Activated CD8-positive, alpha-beta T cell treated with anti-CD3 and anti-CD28 coated beads for 36 hours (primary cell): Measurements from ENCODE around the gene PDGFRA. TPM values are rescaled to one million over a fixed set of nuclear protein-coding genes. Genes with fewer than 3 reads are reported as not detected.

Experiments
- ATAC-seq: fragments of 200-7000 bp; cut with Tn5 transposase; one replicate; pipeline ENCODE4 v1.10.0; 2021; ENCODE audit warnings: mild to moderate bottlenecking, moderate library complexity
- CTCF ChIA-PET: fragments of 350-600 bp; sonication (Branson Sonifier 250); formaldehyde crosslinking; loops from one replicate; lab custom pipeline; 2021; ENCODE audit warnings: antibody characterized with exemption; lab: Charles Lee
- POLR2A ChIA-PET: fragments of 350-600 bp; sonication (Branson Sonifier 250); formaldehyde crosslinking; loops from one replicate; lab custom pipeline; 2021; ENCODE audit warnings: antibody characterized with exemption; lab: Charles Lee
- DNase-seq: peaks from one replicate; pipeline ENCODE4 v3.0.0-alpha.2; 2020
- H3K27ac Mint-ChIP-seq: one replicate; pipeline ENCODE4 v1.8.0; 2021; ENCODE audit warnings: mild to moderate bottlenecking, mixed read lengths
- H3K27me3 Mint-ChIP-seq: one replicate; pipeline ENCODE4 v1.8.0; 2021; ENCODE audit warnings: mixed read lengths
- H3K36me3 Mint-ChIP-seq: one replicate; pipeline ENCODE4 v1.8.0; 2021; ENCODE audit warnings: low read depth, mixed read lengths
- H3K4me1 Mint-ChIP-seq: one replicate; pipeline ENCODE4 v1.8.0; 2021; ENCODE audit warnings: low read depth, mixed read lengths
- H3K4me3 Mint-ChIP-seq: one replicate; pipeline ENCODE4 v1.8.0; 2021; ENCODE audit warnings: mild to moderate bottlenecking, moderate library complexity, mixed read lengths
- H3K9me3 Mint-ChIP-seq: one replicate; pipeline ENCODE4 v1.8.0; 2021; ENCODE audit warnings: mixed read lengths
- CTCF ChIP-seq: fragments of 200-600 bp; IDR thresholded peaks from one replicate; pipeline ENCODE4 v1.8.0; 2022; ENCODE audit warnings: antibody characterized with exemption, mild to moderate bottlenecking
- intact Hi-C: fragments of 100-400 bp; cut with micrococcal nuclease; formaldehyde crosslinking; loops from one replicate; pipeline ENCODE4 v1.10.0; 2022
- total RNA-seq, 2 experiments: library from RNA; stranded (reverse); gene quantifications; one replicate each; pipeline ENCODE4 v1.2.3, GENCODE V29; 2021

PDGFRA gene
- total RNA-seq, 2 experiments from 2014 or later, result not detected

DNA sequence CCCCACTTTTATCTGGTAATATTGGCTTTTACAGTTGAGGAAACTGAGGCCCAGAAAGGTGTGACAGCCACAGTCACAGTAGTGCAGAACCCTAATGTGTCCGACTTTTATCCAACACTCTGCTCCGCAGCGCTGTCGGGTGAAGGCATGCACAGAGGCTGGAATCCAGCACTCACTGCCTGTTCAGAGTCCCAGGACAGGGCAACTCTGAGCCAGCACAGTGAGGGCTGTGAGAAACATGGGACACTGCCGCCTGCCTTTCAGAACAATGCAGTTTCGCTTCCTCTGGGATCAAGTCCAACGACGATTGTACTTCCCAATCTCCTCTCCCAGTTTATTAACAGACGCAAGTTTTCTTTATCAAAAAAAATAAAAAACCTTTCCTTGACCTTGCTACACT lies 41.9 kb upstream of the PDGFRA start:
- Mint-ChIP-seq H3K27ac (no peak overlapping the region), H3K9me3 (no peaks in the 10 kb centered on the region), H3K36me3 (no peaks in the 10 kb centered on the region), H3K27me3 (peaks cover 2% of the 10 kb centered on the region), H3K4me1 (no peaks in the 10 kb centered on the region), H3K4me3 (no peak overlapping the region)
- POLR2A ChIA-PET, result no interaction called here
- ATAC-seq, result no peak
- TF ChIP-seq CTCF, result no peak
- CTCF ChIA-PET, result no interaction called here
- DNase-seq, result no peak
- intact Hi-C loops, result no loop called here

GRCh38 chr4:54189140-54189539 lies 40.0 kb upstream of the PDGFRA start:
- Mint-ChIP-seq H3K27ac (no peak overlapping the region), H3K4me1 (no peaks in the 10 kb centered on the region), H3K4me3 (no peak overlapping the region), H3K36me3 (no peaks in the 10 kb centered on the region), H3K27me3 (peaks cover 2% of the 10 kb centered on the region), H3K9me3 (no peaks in the 10 kb centered on the region)
- POLR2A ChIA-PET, result no interaction called here
- DNase-seq (no peak), ATAC-seq (no peak)
- TF ChIP-seq CTCF, result no peak
- CTCF ChIA-PET, result no interaction called here
- intact Hi-C loops, result no loop called here

- DNase-seq, result no peak
- H3K27ac Mint-ChIP-seq, result no peak overlapping the region
- H3K36me3 Mint-ChIP-seq, result no peaks in the 10 kb centered on the region
- H3K27me3 Mint-ChIP-seq, result no peaks in the 10 kb centered on the region
- ATAC-seq, result no peak
- ChIA-PET POLR2A (no interaction called here), CTCF (no interaction called here)
- no peaks in the 10 kb centered on the region for H3K4me1 Mint-ChIP-seq
- no peak overlapping the region for H3K4me3 Mint-ChIP-seq
- no peak for TF ChIP-seq CTCF
- intact Hi-C loops, result no loop called here
- H3K9me3 Mint-ChIP-seq, result no peaks in the 10 kb centered on the region
Observed at GRCh38 chr4:54192811-54193210, 36.3 kb upstream of the PDGFRA start.

DNA sequence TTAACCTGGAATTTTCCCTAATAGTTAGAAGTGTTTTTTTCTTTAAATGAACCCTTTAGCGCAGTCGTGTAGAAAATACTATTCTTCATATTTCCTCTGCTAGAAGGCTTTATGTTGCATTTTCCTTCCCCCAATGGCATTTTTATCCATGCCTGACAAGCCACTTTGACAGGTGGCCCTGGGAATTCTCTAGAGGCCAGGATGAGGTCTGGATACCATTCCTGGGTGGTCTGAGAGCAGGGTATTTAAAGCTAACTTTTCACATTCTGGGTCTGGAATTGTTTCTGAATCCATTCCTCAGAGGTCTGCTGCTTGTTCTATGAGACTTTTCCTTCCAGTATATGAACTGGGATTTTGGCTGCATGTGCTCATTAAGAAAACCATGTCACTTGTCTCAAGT lies 31.2 kb upstream of the PDGFRA start:
- ChIA-PET CTCF (interaction anchor here (1.2 kb wide), 1 partner anchor 268 kb away, joined by 4 read pairs; no protein-coding TSS in a partner anchor), POLR2A (no interaction called here)
- no peaks in the 10 kb centered on the region for H3K4me1 Mint-ChIP-seq
- H3K27me3 Mint-ChIP-seq, result no peaks in the 10 kb centered on the region
- no peaks in the 10 kb centered on the region for H3K36me3 Mint-ChIP-seq
- TF ChIP-seq CTCF, result no peak
- no peak overlapping the region for H3K4me3 Mint-ChIP-seq
- DNase-seq (no peak), ATAC-seq (no peak)
- intact Hi-C loops, result no loop called here
- H3K9me3 Mint-ChIP-seq, result no peaks in the 10 kb centered on the region
- no peak overlapping the region for H3K27ac Mint-ChIP-seq

DNA sequence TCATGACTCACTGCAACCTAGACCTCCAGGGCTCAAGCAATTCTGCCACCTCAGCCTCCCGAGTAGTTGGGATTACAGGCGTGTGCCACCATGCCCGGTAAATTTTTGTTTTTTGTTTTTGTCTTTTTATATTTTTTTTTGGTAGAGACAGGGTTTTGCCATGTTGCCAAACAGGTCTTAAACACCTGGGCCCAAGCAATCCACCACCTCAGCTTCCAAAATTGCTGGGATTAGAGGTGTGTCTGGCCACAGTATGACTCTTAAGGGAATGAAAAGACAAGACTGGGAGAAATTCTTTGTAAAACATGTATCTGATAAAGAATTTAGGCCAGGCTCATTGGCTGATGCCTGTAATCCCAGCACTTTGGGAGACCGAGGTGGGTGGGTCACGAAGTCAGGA lies 29.2 kb upstream of the PDGFRA start:
- no peak overlapping the region for H3K27ac Mint-ChIP-seq
- intact Hi-C loops, result no loop called here
- CTCF ChIA-PET, result interaction anchor here (1.5 kb wide), 1 partner anchor 34 kb away, joined by 4 read pairs; no protein-coding TSS in a partner anchor

More for the DNA sequence above, 29.2 kb upstream of the PDGFRA start:
- ATAC-seq, result no peak
- no peak for DNase-seq
- no peak for TF ChIP-seq CTCF
- peaks cover 3% of the 10 kb centered on the region for H3K27me3 Mint-ChIP-seq
- H3K4me3 Mint-ChIP-seq, result no peak overlapping the region
- no peaks in the 10 kb centered on the region for H3K36me3 Mint-ChIP-seq
- no peaks in the 10 kb centered on the region for H3K9me3 Mint-ChIP-seq
- POLR2A ChIA-PET, result no interaction called here
- H3K4me1 Mint-ChIP-seq, result no peaks in the 10 kb centered on the region
